Measurements from ENCODE around the gene HTRA1. TPM values are rescaled to one million over a fixed set of nuclear protein-coding genes. Genes with fewer than 3 reads are reported as not detected.

The HTRA1 gene
- polyA plus RNA-seq, 1 of the 3 experiments (the other 2 are of a cell fraction) = 291 TPM

DNA sequence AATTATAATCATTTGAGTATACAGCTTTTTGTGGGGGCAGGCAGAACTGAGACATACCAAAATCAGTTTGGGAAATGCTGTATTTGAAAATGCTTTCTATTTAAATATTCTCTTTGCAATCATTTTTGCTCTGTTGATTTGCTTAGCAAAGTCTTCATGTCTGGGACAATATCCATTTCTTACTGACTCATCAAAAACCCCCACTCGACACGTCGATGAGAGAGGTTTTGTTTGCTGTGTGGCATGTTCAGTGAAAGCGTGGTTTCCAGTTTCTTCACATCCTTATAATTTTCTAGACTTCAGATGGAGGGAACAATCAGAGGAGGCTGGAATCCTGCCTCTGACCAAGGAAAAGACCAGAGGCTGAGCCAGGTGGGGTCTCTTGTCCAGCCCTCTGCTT lies 28.9 kb downstream of the HTRA1 start:
- no peak for DNase-seq
- ChIA-PET CTCF (interaction anchor here (0.9 kb wide), 1 partner anchor 33 kb away, joined by 3 read pairs; no protein-coding TSS in a partner anchor), POLR2A (no interaction called here)

More for the DNA sequence above, 28.9 kb downstream of the HTRA1 start:
- peaks cover 0 to 6% of the 10 kb centered on the region in 2 experiments for H3K36me3 ChIP-seq (replicated peaks in 1 of 2; ENCODE audit: control insufficient read depth in 1 of 2, insufficient read depth in 2 of 2, low read length in 1 of 2)
- no peak overlapping the region for H2AFZ ChIP-seq (ENCODE audit: low read depth)
- peaks cover 6% of the 10 kb centered on the region for H3F3A ChIP-seq (replicated peaks; ENCODE audit: insufficient read depth)
- H3K27ac ChIP-seq (ENCODE audit: low read depth in 2 of 2, low read length in 1 of 2) = no peak overlapping the region
- 81% methylated on average over 4 of the region's 4 CpGs for WGBS (ENCODE audit: low lambda C conversion rate)
- no peaks in the 10 kb centered on the region for H3K9me3 ChIP-seq
- no peak overlapping the region for H3K9ac ChIP-seq
- no peaks in the 10 kb centered on the region for H3K27me3 ChIP-seq (ENCODE audit: insufficient read depth)
- H3K9me2 ChIP-seq = no peaks in the 10 kb centered on the region
- H3K4me2 ChIP-seq = no peak overlapping the region
- no peak overlapping the region for H3K4me3 ChIP-seq (ENCODE audit: low read depth in 2 of 2, low read length in 1 of 2)
- TF ChIP-seq NRF1 (IDR thresholded peaks at IDR 0.05; ENCODE audit: low read depth, low read length) (no peak), FOSL2 (IDR thresholded peaks at IDR 0.05; ENCODE audit: borderline replicate concordance, low read depth) (no peak), RXRA (IDR thresholded peaks at IDR 0.05; ENCODE audit: borderline replicate concordance, low read depth) (no peak), MXI1 (IDR thresholded peaks at IDR 0.05; ENCODE audit: low read depth, low read length) (no peak), YY1 (IDR thresholded peaks at IDR 0.05; ENCODE audit: low read depth) (no peak), FOXJ3 (CRISPR knock-in tag; IDR thresholded peaks at IDR 0.05) (no peak), EZH2phosphoT487 (IDR thresholded peaks at IDR 0.05; ENCODE audit: borderline replicate concordance, low read depth) (no peak), CHD2 (IDR thresholded peaks at IDR 0.05; ENCODE audit: low read length, partially characterized antibody) (no peak), TEAD4 (IDR thresholded peaks at IDR 0.05; ENCODE audit: borderline replicate concordance, insufficient read depth) (no peak), FOXM1 (IDR thresholded peaks at IDR 0.05; ENCODE audit: low read depth) (no peak), GATA2 (CRISPR knock-in tag; IDR thresholded peaks at IDR 0.05) (no peak), MEF2A (IDR thresholded peaks at IDR 0.05; ENCODE audit: borderline replicate concordance, low read depth) (no peak), RFX5 (IDR thresholded peaks at IDR 0.05; ENCODE audit: low read length) (no peak)
- TF ChIP-seq, protein P1, sequence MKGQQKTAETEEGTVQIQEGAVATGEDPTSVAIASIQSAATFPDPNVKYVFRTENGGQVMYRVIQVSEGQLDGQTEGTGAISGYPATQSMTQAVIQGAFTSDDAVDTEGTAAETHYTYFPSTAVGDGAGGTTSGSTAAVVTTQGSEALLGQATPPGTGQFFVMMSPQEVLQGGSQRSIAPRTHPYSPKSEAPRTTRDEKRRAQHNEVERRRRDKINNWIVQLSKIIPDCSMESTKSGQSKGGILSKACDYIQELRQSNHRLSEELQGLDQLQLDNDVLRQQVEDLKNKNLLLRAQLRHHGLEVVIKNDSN (IDR thresholded peaks at IDR 0.05; ENCODE audit: borderline replicate concordance, low read depth) = no peak
- TF ChIP-seq, protein P2, sequence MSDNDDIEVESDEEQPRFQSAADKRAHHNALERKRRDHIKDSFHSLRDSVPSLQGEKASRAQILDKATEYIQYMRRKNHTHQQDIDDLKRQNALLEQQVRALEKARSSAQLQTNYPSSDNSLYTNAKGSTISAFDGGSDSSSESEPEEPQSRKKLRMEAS (IDR thresholded peaks at IDR 0.05; ENCODE audit: low read depth) = no peak
- TF ChIP-seq, protein P3, sequence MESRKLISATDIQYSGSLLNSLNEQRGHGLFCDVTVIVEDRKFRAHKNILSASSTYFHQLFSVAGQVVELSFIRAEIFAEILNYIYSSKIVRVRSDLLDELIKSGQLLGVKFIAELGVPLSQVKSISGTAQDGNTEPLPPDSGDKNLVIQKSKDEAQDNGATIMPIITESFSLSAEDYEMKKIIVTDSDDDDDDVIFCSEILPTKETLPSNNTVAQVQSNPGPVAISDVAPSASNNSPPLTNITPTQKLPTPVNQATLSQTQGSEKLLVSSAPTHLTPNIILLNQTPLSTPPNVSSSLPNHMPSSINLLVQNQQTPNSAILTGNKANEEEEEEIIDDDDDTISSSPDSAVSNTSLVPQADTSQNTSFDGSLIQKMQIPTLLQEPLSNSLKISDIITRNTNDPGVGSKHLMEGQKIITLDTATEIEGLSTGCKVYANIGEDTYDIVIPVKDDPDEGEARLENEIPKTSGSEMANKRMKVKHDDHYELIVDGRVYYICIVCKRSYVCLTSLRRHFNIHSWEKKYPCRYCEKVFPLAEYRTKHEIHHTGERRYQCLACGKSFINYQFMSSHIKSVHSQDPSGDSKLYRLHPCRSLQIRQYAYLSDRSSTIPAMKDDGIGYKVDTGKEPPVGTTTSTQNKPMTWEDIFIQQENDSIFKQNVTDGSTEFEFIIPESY (IDR thresholded peaks at IDR 0.05; ENCODE audit: borderline replicate concordance, low read depth) = no peak
- TF ChIP-seq, protein P4, sequence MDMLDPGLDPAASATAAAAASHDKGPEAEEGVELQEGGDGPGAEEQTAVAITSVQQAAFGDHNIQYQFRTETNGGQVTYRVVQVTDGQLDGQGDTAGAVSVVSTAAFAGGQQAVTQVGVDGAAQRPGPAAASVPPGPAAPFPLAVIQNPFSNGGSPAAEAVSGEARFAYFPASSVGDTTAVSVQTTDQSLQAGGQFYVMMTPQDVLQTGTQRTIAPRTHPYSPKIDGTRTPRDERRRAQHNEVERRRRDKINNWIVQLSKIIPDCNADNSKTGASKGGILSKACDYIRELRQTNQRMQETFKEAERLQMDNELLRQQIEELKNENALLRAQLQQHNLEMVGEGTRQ (IDR thresholded peaks at IDR 0.05; ENCODE audit: borderline replicate concordance, low read depth, low read length) = no peak
- H3K4me1 ChIP-seq (ENCODE audit: control insufficient read depth in 1 of 2, insufficient read depth in 2 of 2, low read depth in 1 of 2, low read length in 1 of 2) = peaks cover 4 to 14% of the 10 kb centered on the region in 2 experiments; a peak in 2 of 4 replicates
- peaks cover 13% of the 10 kb centered on the region; the same call in 1 of the 2 replicates for H3K79me2 ChIP-seq (ENCODE audit: insufficient read depth)
- no peaks in the 10 kb centered on the region for H4K20me1 ChIP-seq (ENCODE audit: insufficient read depth)

Measured in SK-N-SH (cell line).